ENCODE measurements around the gene SRRM1. TPM values are rescaled to one million over a fixed set of nuclear protein-coding genes. Genes with fewer than 3 reads are reported as not detected.

The SRRM1 gene
- polyA plus RNA-seq, 1 donor (not counting 4 experiments of a cell fraction or from before 2014, with no cell fraction given), result 56.1 TPM

DNA sequence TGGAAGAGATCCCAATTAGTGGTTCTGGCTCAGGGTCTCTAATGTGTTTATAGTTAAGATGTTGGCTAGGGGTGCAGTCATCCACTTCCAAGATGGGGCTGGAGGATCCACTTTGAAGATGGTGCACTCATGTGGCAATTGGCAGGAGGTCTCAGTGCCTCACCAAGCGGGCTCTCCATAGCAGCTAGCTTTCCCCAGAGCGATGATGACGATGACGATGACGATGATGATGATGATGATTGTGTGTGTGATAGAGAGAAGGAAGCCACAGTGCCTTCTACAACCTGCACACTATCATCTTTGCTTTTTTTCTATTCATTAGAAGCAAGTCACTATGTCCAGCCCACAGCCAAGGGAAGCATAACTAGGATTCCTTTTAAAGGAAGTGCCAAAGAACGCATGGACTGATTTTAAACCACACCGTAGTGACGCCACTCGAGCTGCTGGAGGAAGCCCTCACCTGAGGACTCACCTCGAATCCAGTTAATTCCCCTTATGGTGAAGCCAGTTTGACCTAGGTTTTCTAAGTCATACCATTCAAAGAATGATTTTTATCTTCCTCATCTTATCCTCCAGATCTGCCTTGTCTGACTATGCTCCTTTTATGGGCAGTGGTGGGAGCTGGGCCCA, 49.4 kb downstream of the SRRM1 start:
- Histone ChIP-seq H3K27ac (ENCODE audit: control insufficient read depth, insufficient read depth, low read length) (no peak overlapping the region), H3K9ac (ENCODE audit: control insufficient read depth, extremely low read depth, insufficient read depth, low read length) (no peak overlapping the region), H2AFZ (ENCODE audit: control insufficient read depth, low read length) (no peak overlapping the region), H3K9me1 (ENCODE audit: control insufficient read depth, extremely low read depth, insufficient read depth, low read length) (no peaks in the 10 kb centered on the region), H3K4me3 (ENCODE audit: control insufficient read depth in 2 of 3, extremely low read depth in 1 of 3, insufficient read depth in 2 of 3, low read depth in 1 of 3, low read length in 3 of 3) (no peak overlapping the region), H4K20me1 (ENCODE audit: control insufficient read depth, extremely low read depth, insufficient read depth, low read length) (no peaks in the 10 kb centered on the region), H3K9me3 (ENCODE audit: control insufficient read depth, low read depth, low read length) (no peaks in the 10 kb centered on the region), H3K4me1 (ENCODE audit: control insufficient read depth, extremely low read depth, insufficient read depth, low read length) (peaks cover 3% of the 10 kb centered on the region), H3K79me2 (ENCODE audit: control insufficient read depth, insufficient read depth, low read length) (no peaks in the 10 kb centered on the region), H3K36me3 (ENCODE audit: control insufficient read depth in 2 of 2, extremely low read depth in 1 of 2, insufficient read depth in 2 of 2, low read length in 2 of 2) (no peaks in the 10 kb centered on the region), H3K27me3 (ENCODE audit: control insufficient read depth, extremely low read depth, insufficient read depth, low read length) (no peaks in the 10 kb centered on the region), H3K4me2 (ENCODE audit: control insufficient read depth, extremely low read depth, insufficient read depth, low read depth, low read length) (no peak overlapping the region)
- TF ChIP-seq, protein P1, sequence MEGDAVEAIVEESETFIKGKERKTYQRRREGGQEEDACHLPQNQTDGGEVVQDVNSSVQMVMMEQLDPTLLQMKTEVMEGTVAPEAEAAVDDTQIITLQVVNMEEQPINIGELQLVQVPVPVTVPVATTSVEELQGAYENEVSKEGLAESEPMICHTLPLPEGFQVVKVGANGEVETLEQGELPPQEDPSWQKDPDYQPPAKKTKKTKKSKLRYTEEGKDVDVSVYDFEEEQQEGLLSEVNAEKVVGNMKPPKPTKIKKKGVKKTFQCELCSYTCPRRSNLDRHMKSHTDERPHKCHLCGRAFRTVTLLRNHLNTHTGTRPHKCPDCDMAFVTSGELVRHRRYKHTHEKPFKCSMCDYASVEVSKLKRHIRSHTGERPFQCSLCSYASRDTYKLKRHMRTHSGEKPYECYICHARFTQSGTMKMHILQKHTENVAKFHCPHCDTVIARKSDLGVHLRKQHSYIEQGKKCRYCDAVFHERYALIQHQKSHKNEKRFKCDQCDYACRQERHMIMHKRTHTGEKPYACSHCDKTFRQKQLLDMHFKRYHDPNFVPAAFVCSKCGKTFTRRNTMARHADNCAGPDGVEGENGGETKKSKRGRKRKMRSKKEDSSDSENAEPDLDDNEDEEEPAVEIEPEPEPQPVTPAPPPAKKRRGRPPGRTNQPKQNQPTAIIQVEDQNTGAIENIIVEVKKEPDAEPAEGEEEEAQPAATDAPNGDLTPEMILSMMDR (optimal IDR thresholded peaks at IDR 0.05 in 1 of 3, IDR thresholded peaks at IDR 0.05 in 1 of 3, conservative IDR thresholded peaks at IDR 0.05 in 1 of 3; ENCODE audit: extremely low read depth in 1 of 3, insufficient read depth in 2 of 3, low read length in 3 of 3), result no peak
- TF ChIP-seq EZH2 (IDR thresholded peaks at IDR 0.05; ENCODE audit: low read length), result no peak
- DNase-seq (ENCODE audit: low read depth, low spot score) (no peak), FAIRE-seq (no peak)
- dilution Hi-C loops (cut with MboI; ENCODE audit: extremely low pct_ligation_motif_present, low sequenced_read_pairs), result no loop called here

DNA sequence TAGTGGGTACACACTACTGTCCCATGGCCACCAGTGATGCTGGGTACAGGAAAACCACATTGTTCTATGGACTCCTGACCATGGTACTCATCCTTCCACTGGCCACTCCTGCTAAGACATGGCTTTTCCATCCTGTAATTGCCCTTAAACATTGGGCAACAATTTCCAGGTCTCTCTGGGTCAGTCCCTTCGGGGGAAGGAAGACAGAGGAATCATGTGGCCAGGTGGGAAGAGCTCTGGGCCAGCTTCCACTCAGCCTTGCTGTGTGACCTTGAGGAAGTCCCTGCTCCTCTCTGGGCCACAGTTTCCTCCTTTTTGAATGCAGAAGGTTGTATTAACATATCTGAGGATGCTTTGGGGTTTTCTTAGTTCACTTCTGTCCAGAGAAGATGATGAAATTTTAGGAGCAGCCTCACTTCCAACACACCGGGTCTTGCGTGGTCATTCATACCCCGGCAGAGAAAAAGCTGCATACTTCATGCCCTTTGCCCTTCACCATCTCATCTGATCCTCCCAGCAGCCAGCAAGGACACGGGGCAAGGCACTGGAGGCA, 50.8 kb downstream of the SRRM1 start:
- DNase-seq (ENCODE audit: low read depth, low spot score), result no peak
- no peaks in the 10 kb centered on the region for H4K20me1 ChIP-seq (ENCODE audit: control insufficient read depth, extremely low read depth, insufficient read depth, low read length)
- no peak for FAIRE-seq
- no peaks in the 10 kb centered on the region for H3K9me3 ChIP-seq (ENCODE audit: control insufficient read depth, low read depth, low read length)
- H3K4me1 ChIP-seq (ENCODE audit: control insufficient read depth, extremely low read depth, insufficient read depth, low read length), result peaks cover 3% of the 10 kb centered on the region
- H3K9me1 ChIP-seq (ENCODE audit: control insufficient read depth, extremely low read depth, insufficient read depth, low read length), result no peaks in the 10 kb centered on the region
- no peak overlapping the region for H3K27ac ChIP-seq (ENCODE audit: control insufficient read depth, insufficient read depth, low read length)
- H3K79me2 ChIP-seq (ENCODE audit: control insufficient read depth, insufficient read depth, low read length), result no peaks in the 10 kb centered on the region
- no peaks in the 10 kb centered on the region for H3K36me3 ChIP-seq (ENCODE audit: control insufficient read depth in 2 of 2, extremely low read depth in 1 of 2, insufficient read depth in 2 of 2, low read length in 2 of 2)
- TF ChIP-seq, protein P1 (optimal IDR thresholded peaks at IDR 0.05 in 1 of 3, IDR thresholded peaks at IDR 0.05 in 1 of 3, conservative IDR thresholded peaks at IDR 0.05 in 1 of 3; ENCODE audit: extremely low read depth in 1 of 3, insufficient read depth in 2 of 3, low read length in 3 of 3), result no peak
- no peak for TF ChIP-seq EZH2 (IDR thresholded peaks at IDR 0.05; ENCODE audit: low read length)
- H2AFZ ChIP-seq (ENCODE audit: control insufficient read depth, low read length), result peak overlapping the region; percentile 27
- H3K9ac ChIP-seq (ENCODE audit: control insufficient read depth, extremely low read depth, insufficient read depth, low read length), result no peak overlapping the region
- dilution Hi-C loops (cut with MboI; ENCODE audit: extremely low pct_ligation_motif_present, low sequenced_read_pairs), result no loop called here
- no peak overlapping the region for H3K4me3 ChIP-seq (ENCODE audit: control insufficient read depth in 2 of 3, extremely low read depth in 1 of 3, insufficient read depth in 2 of 3, low read depth in 1 of 3, low read length in 3 of 3)
- H3K27me3 ChIP-seq (ENCODE audit: control insufficient read depth, extremely low read depth, insufficient read depth, low read length), result no peaks in the 10 kb centered on the region
- no peak overlapping the region for H3K4me2 ChIP-seq (ENCODE audit: control insufficient read depth, extremely low read depth, insufficient read depth, low read depth, low read length)
